HG03175 (cell line): ENCODE data around the gene RXYLT1.
"Not testable (repeated sequence)": the region's sequence is repeated elsewhere in the genome, so short reads cannot be mapped to it uniquely, and the experiment has no call there.

Experiments used
- ATAC-seq: cut with Tn5 transposase; IDR thresholded peaks from one replicate; pipeline ENCODE4 v1.9.1; 2021; ENCODE audit warnings: mild to moderate bottlenecking, moderate library complexity; ENCODE audit not compliant: unreplicated experiment

The RXYLT1 gene

GRCh38 chr12:63779498-63780481, at the start of gene RXYLT1:
TSS of gene RXYLT1 (plus strand) at chr12:63779909. CDS start at chr12:63779961, 52 bp downstream.
- ATAC-seq = peak; percentile 94

DNA sequence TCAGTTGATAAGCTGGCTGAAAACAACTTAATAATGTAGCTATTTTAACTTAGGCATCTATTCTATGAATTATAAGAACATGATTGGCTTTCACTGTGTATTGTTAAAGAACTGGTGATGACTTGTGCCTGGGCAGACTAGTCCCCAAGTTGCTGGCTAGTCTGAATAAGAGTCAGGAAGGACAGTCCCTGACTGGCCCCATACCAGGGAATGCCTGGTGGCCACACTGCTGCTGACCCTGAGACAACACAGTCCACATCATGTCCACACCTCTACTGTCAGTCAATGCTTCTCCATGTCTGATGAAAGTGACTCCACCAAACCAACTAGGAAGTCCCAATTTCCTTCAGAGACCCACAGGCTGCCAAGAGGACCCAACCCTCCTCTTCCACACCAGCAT, 46.9 kb upstream of the RXYLT1 start:
- ATAC-seq = not testable (repeated sequence)

- ATAC-seq = not testable (repeated sequence)
These were observed 46.1 kb upstream of the RXYLT1 start for GRCh38 chr12:63733585-63733984.

DNA sequence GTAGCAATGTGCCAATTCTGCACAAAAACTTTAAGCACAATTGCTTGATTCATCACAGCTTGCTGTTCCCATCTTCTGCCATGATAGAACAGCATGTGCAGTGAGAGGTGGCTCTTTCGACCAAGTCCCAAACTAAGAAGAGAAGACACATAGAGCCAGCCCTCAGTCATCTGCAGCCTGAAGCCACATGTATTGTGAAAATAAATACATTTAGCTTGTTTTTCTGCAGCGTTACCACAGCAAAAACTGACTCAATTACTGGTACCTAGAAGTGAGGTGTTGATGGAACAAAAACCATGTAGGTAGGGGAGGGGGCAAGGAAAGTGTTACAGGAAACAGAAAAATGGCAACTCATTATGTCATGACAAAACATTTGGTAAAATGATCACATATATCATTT, 39.2 kb upstream of the RXYLT1 start:
- not testable (repeated sequence) for ATAC-seq

DNA sequence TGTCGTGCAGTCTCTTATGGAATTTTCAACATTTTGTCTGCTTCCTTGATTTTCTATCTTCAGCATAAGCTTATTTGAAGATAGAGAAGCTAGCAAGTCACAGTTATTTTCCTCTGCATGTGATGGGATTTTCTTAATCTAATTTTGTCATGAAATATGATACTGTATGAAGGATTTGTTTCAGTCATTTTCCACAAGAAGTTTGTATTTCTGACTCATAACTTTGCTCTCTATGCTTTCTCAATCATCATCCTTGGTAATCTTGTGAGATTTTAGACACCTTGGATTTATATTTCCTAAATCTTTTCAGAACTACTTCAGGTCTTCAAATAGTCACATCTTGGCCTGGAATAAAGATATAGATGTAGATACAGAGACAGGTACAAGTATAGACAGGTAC, 38.3 kb upstream of the RXYLT1 start:
- not testable (repeated sequence) for ATAC-seq

GRCh38 chr12:63744110-63744509, 35.6 kb upstream of the RXYLT1 start:
- ATAC-seq = not testable (repeated sequence)

DNA sequence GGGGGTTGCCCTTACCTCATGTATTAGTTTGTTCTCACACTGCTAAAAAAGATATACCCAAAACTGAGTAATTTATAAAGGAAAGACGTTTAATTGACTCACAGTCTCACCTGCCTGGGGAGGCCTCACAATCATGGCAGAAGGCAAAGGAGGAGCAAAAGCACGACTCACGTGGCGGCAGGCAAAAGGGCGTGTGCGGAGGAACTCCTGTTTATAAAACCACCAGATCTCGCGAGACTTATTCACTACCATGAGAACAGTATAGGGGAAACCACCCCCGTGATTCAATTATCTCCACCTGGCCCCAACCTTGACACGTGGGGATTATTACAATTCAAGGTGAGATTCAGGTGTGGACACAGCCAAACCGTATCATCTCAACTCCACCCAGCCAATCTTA, 33.2 kb upstream of the RXYLT1 start:
- not testable (repeated sequence) for ATAC-seq

DNA sequence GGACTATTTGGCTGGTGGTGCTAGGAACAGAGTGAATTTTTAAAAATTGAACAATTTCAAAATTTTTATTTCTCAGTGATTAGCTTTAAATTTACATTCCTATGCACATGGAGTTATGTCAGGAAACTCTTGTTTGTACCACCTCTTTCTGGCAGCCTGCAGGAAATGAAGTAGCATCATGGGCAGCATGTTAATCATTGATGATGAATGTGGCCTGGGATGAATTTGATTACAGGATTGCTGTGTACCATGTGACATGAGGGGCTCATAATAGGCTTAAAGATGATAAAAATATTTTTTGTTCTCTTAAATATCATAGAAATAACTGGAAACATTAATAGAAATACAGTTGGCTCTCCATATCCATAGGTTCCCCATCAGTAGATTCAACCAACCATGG, 32.6 kb upstream of the RXYLT1 start:
- not testable (repeated sequence) for ATAC-seq

GRCh38 chr12:63747553-63747952, 32.2 kb upstream of the RXYLT1 start:
- no peak for ATAC-seq

- ATAC-seq = peak; percentile 63
These were observed 27.4 kb upstream of the RXYLT1 start for GRCh38 chr12:63752283-63752682.

GRCh38 chr12:63752841-63753240, 26.9 kb upstream of the RXYLT1 start:
- ATAC-seq = no peak

DNA sequence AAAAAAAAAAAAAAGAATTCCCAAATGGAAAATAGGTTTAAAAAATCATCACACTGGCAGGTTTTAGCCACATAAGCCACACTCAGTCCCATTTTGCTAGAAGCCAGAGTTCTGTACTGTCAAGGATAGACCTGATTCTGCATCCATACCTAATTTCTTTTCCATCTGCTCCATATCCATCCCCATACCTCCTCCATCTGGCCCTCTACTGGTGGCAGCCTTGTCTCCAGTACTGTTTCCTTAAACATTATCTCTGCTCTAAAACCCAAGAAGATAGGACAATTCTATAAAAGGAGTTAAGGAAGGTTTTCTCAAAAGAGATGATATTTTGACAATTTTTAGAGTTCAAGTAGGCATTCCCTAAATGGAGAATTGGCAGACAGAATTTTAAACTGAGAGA, 26.0 kb upstream of the RXYLT1 start:
- ATAC-seq = no peak

- ATAC-seq = no peak
These were observed 15.2 kb upstream of the RXYLT1 start for GRCh38 chr12:63764481-63764880.

- no peak for ATAC-seq
These were observed 13.2 kb upstream of the RXYLT1 start for GRCh38 chr12:63766498-63766897.

DNA sequence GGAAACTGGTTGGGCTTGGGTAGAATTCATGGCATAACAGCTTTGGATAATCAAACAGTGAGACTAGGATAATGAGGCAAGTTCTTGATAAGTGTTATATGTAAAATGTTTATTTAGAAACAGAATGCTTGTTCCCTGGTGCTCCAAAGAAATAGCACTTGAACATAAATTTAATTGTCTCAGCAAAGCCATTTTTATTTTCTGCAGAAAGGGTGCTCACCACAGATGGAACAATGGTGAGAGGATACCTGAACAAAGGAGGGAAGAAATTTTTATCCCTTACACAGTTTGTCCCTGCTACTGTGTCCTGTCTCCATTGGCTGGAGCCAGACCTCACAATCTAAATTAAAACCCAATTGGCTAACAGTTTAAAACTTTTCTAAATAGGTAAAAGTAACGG, 9.3 kb upstream of the RXYLT1 start:
- no peak for ATAC-seq

GRCh38 chr12:63777340-63777739, 2.4 kb upstream of the RXYLT1 start:
- ATAC-seq = no peak

- ATAC-seq = no peak
These were observed 2.8 kb downstream of the RXYLT1 start for GRCh38 chr12:63782466-63782865.

DNA sequence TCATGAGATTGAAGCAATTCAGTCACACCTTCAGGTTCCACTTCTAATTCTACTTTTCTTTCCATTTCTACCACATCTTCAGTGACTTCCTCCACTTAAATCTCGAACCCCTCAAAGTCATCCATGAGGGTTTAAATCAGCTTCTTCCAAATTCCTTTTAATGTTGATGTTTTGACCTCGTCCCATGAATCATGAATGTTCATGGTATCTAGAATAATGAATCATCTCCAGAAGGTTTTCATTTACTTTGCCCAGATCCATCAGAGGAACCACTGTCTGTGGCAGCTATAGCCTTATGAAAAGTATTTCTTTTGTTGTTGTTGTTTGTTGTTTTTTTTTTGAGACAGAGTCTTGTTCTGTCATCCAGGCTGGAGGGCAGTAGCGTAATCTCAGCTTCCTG, 7.6 kb downstream of the RXYLT1 start:
- ATAC-seq = no peak

GRCh38 chr12:63790608-63790945, 10.9 kb downstream of the RXYLT1 start:
- no peak for ATAC-seq

- ATAC-seq = no peak
These were observed 12.6 kb downstream of the RXYLT1 start for GRCh38 chr12:63792338-63792737.

GRCh38 chr12:63795032-63795687, 15.5 kb downstream of the RXYLT1 start:
- ATAC-seq = no peak

DNA sequence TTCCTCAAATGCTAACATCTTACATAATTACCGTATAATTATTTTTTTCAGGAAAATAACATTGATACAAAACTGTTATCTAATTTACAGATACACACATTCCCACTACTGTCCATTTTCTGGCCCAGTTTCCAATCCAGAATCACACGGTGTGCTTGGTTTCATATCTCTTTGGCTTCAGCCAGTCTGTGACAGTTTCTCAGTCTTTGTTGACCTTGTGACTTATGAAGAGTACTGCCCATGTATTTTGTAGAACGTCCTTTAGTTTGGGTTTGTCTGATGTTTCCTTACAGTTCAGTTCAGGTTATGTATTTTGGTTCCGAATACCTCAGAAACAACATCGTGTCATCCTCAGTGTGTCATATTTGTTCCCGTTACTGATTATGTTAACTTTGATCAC, 16.2 kb downstream of the RXYLT1 start:
- ATAC-seq = no peak
